GM23338 (cell line): ENCODE measurements around the gene RALGPS1.

Experiments used
- CREB1 ChIP-seq: fragments of 250-450 bp; sonication (Bioruptor Pico); IDR thresholded peaks from 2 replicates; pipeline ENCODE4 v1.5.0; 2020; ENCODE audit warnings: low read depth, mild to moderate bottlenecking, moderate library complexity
- CTCF ChIP-seq, 2 experiments: fragments of 200-600 bp in 1 of 2; sonication (generic) in 1 of 2; conservative IDR thresholded peaks; 2 replicates each; pipeline versions ENCODE4 v1.5.1 to v1.6.1; 2016 to 2017; ENCODE audit warnings: antibody characterized with exemption in 2 of 2, low read depth in 2 of 2, mild to moderate bottlenecking in 2 of 2, moderate library complexity in 1 of 2
- EZH2 ChIP-seq: fragments of 200-600 bp; sonication (generic); IDR thresholded peaks from one replicate; pipeline ENCODE4 v1.8.0; 2017; ENCODE audit warnings: antibody characterized with exemption, mild to moderate bottlenecking, low read depth; ENCODE audit not compliant: unreplicated experiment
- EZH2phosphoT487 ChIP-seq: fragments of 200-600 bp; sonication (generic); IDR thresholded peaks from one replicate; pipeline ENCODE4 v1.8.1; 2018; ENCODE audit warnings: antibody characterized with exemption; ENCODE audit not compliant: unreplicated experiment
- POLR2AphosphoS5 ChIP-seq: IDR thresholded peaks from 2 replicates; pipeline ENCODE4 v1.6.1; 2016; ENCODE audit warnings: antibody characterized with exemption, low read depth
- REST ChIP-seq: IDR thresholded peaks from one replicate; pipeline ENCODE4 v1.6.1; 2018; ENCODE audit warnings: antibody characterized with exemption; ENCODE audit not compliant: unreplicated experiment

GRCh38 chr9:127129073-127129717 lies 214.6 kb downstream of the RALGPS1 start:
- no peak for TF ChIP-seq CREB1 (CRISPR knock-in tag)
- TF ChIP-seq EZH2: no peak
- no peak for TF ChIP-seq CTCF (conservative IDR thresholded peaks at IDR 0.05; ENCODE audit: low read depth in 2 of 2)
- no peak for TF ChIP-seq EZH2phosphoT487
- no peak for TF ChIP-seq POLR2AphosphoS5
- TF ChIP-seq REST: no peak
